SK-N-SH treated with all-trans-retinoic acid at 6 μM for 48 hours (cell line): Measurements from ENCODE around the gene ATG10.
"Not testable (repeated sequence)": the region's sequence is repeated elsewhere in the genome, so short reads cannot be mapped to it uniquely, and the experiment has no call there.

Source experiments
- CSDC2 ChIP-seq: fragments of 250-450 bp; sonication (Bioruptor Pico); IDR thresholded peaks from 2 replicates; pipeline ENCODE4 v1.5.0; 2020; ENCODE audit warnings: mild to moderate bottlenecking, moderate library complexity
- PATZ1 ChIP-seq: fragments of 250-450 bp; sonication (Bioruptor Pico); IDR thresholded peaks from 2 replicates; pipeline ENCODE4 v1.8.0; 2020; ENCODE audit warnings: mild to moderate bottlenecking, moderate library complexity, borderline replicate concordance
- PPARA ChIP-seq: fragments of 250-450 bp; sonication (Bioruptor Pico); IDR thresholded peaks from 2 replicates; pipeline ENCODE4 v1.5.0; 2020; ENCODE audit warnings: mild to moderate bottlenecking, borderline replicate concordance
- RARB ChIP-seq: fragments of 250-450 bp; sonication (Bioruptor Pico); IDR thresholded peaks from 2 replicates; pipeline ENCODE4 v1.8.0; 2021; ENCODE audit warnings: mild to moderate bottlenecking, moderate library complexity
- SNAI2 ChIP-seq: fragments of 250-450 bp; sonication (Bioruptor Pico); IDR thresholded peaks from 2 replicates; pipeline ENCODE4 v1.5.0; 2020; ENCODE audit warnings: mild to moderate bottlenecking, moderate library complexity
- TOX ChIP-seq: fragments of 250-450 bp; sonication (Bioruptor Pico); IDR thresholded peaks from 2 replicates; pipeline ENCODE4 v1.8.0; 2021; ENCODE audit warnings: mild to moderate bottlenecking, moderate library complexity, borderline replicate concordance
- ZNF565 ChIP-seq: fragments of 450-650 bp; formaldehyde crosslinking; conservative IDR thresholded peaks from 2 replicates; pipeline ENCODE4 v1.5.0; 2020; ENCODE audit warnings: low read depth, mild to moderate bottlenecking, moderate library complexity

- TF ChIP-seq PATZ1; SNAI2 (CRISPR knock-in tag); ZNF565 (CRISPR knock-in tag); PPARA (CRISPR knock-in tag); CSDC2 (CRISPR knock-in tag); RARB; TOX: not testable (repeated sequence)
These were observed 138.1 kb downstream of the ATG10 start for GRCh38 chr5:82109915-82110314.
